Liver (tissue), 3 donors: ENCODE results near the gene KLF13.

Experiments used
- FOXA1 ChIP-seq: IDR thresholded peaks from 2 replicates; pipeline ENCODE4 v1.6.1; 2016; ENCODE audit warnings: antibody characterized with exemption
- RAD21 ChIP-seq, 2 donors: IDR thresholded peaks; 2 replicates each; pipeline ENCODE4 v1.6.1; 2016; ENCODE audit warnings: antibody characterized with exemption in 2 of 2, mild to moderate bottlenecking in 2 of 2
- SP1 ChIP-seq: IDR thresholded peaks from 2 replicates; pipeline ENCODE4 v1.6.1; 2018; ENCODE audit warnings: antibody characterized with exemption, mild to moderate bottlenecking
- TAF1 ChIP-seq: conservative IDR thresholded peaks from 2 replicates; pipeline ENCODE4 v1.6.1; 2016; ENCODE audit warnings: antibody characterized with exemption, mild to moderate bottlenecking
- YY1 ChIP-seq: IDR thresholded peaks from 2 replicates; pipeline ENCODE4 v1.6.1; 2016; ENCODE audit warnings: antibody characterized with exemption, mild to moderate bottlenecking
- TF ChIP-seq, protein P1 (sequence below): fragments of 150-350 bp; IDR thresholded peaks from 2 replicates; pipeline ENCODE4 v1.5.1; 2017; ENCODE audit warnings: improper control_type of control experiment, low read depth, low read length; ENCODE audit not compliant: missing input control
- donor health status: healthy.
- donor health status: healthy.

GRCh38 chr15:31323627-31324026, 3.0 kb upstream of the KLF13 start:
- TF ChIP-seq, protein P1, sequence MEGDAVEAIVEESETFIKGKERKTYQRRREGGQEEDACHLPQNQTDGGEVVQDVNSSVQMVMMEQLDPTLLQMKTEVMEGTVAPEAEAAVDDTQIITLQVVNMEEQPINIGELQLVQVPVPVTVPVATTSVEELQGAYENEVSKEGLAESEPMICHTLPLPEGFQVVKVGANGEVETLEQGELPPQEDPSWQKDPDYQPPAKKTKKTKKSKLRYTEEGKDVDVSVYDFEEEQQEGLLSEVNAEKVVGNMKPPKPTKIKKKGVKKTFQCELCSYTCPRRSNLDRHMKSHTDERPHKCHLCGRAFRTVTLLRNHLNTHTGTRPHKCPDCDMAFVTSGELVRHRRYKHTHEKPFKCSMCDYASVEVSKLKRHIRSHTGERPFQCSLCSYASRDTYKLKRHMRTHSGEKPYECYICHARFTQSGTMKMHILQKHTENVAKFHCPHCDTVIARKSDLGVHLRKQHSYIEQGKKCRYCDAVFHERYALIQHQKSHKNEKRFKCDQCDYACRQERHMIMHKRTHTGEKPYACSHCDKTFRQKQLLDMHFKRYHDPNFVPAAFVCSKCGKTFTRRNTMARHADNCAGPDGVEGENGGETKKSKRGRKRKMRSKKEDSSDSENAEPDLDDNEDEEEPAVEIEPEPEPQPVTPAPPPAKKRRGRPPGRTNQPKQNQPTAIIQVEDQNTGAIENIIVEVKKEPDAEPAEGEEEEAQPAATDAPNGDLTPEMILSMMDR, result no peak
- TF ChIP-seq TAF1 (no peak), FOXA1 (no peak), SP1 (no peak), YY1 (no peak), RAD21 (IDR thresholded peaks at IDR 0.05) (no peak)
